ENCODE results near the gene EPHB1.

EPHB1 gene

GRCh38 chr3:135172191-135172869, 377.3 kb downstream of the EPHB1 start:
- no peak for DNase-seq

GRCh38 chr3:135175728-135176277, 380.7 kb downstream of the EPHB1 start:
- DNase-seq = peak; percentile 7

- DNase-seq = no peak
These were observed 381.8 kb downstream of the EPHB1 start for GRCh38 chr3:135176881-135177280.

GRCh38 chr3:135178566-135178965, 383.5 kb downstream of the EPHB1 start:
- no peak for DNase-seq

GRCh38 chr3:135181408-135181807, 386.3 kb downstream of the EPHB1 start:
- no peak for DNase-seq

- DNase-seq = no peak
These were observed 387.4 kb downstream of the EPHB1 start for GRCh38 chr3:135182364-135182998.

GRCh38 chr3:135190658-135191057, 395.6 kb downstream of the EPHB1 start:
- no peak for DNase-seq

- DNase-seq = no peak
These were observed 396.6 kb downstream of the EPHB1 start for GRCh38 chr3:135191708-135192107.

- DNase-seq = no peak
These were observed 397.9 kb downstream of the EPHB1 start for GRCh38 chr3:135192929-135193328.

GRCh38 chr3:135197246-135197645, 402.2 kb downstream of the EPHB1 start:
- DNase-seq = no peak

GRCh38 chr3:135197856-135198255, 402.8 kb downstream of the EPHB1 start:
- DNase-seq = no peak

GRCh38 chr3:135199137-135199536, 404.1 kb downstream of the EPHB1 start:
- no peak for DNase-seq

- no peak for DNase-seq
These were observed 408.0 kb downstream of the EPHB1 start for GRCh38 chr3:135203026-135203425.

GRCh38 chr3:135213213-135213612, 418.2 kb downstream of the EPHB1 start:
- DNase-seq = no peak

GRCh38 chr3:135213822-135214221, 418.8 kb downstream of the EPHB1 start:
- DNase-seq = no peak

GRCh38 chr3:135214400-135214799, 419.3 kb downstream of the EPHB1 start:
- DNase-seq = no peak

- no peak for DNase-seq
These were observed 420.5 kb downstream of the EPHB1 start for GRCh38 chr3:135215516-135215915.

GRCh38 chr3:135216659-135217058, 421.6 kb downstream of the EPHB1 start:
- DNase-seq = no peak

- DNase-seq = no peak
These were observed 422.7 kb downstream of the EPHB1 start for GRCh38 chr3:135217730-135218129.

- no peak for DNase-seq
These were observed 423.2 kb downstream of the EPHB1 start for GRCh38 chr3:135218304-135218703.

GRCh38 chr3:135218782-135219181, 423.7 kb downstream of the EPHB1 start:
- DNase-seq = no peak

GRCh38 chr3:135224815-135225362, 429.8 kb downstream of the EPHB1 start:
- DNase-seq = no peak

- no peak for DNase-seq
These were observed 431.0 kb downstream of the EPHB1 start for GRCh38 chr3:135226057-135226456.

GRCh38 chr3:135228201-135228600, 433.1 kb downstream of the EPHB1 start:
- no peak for DNase-seq

All from fibroblast of skin of right quadriceps (primary cell).